GM21367 (cell line): ENCODE measurements around the gene PHLDA3.
A peak's percentile ranks its signal among the peaks of the same experiment; 100 is the strongest.
"Not testable (repeated sequence)": the region's sequence is repeated elsewhere in the genome, so short reads cannot be mapped to it uniquely, and the experiment has no call there.

ENCODE experiments used
- ATAC-seq: cut with Tn5 transposase; IDR thresholded peaks from one replicate; pipeline ENCODE4 v1.9.1; 2021; ENCODE audit not compliant: unreplicated experiment

PHLDA3 gene

DNA sequence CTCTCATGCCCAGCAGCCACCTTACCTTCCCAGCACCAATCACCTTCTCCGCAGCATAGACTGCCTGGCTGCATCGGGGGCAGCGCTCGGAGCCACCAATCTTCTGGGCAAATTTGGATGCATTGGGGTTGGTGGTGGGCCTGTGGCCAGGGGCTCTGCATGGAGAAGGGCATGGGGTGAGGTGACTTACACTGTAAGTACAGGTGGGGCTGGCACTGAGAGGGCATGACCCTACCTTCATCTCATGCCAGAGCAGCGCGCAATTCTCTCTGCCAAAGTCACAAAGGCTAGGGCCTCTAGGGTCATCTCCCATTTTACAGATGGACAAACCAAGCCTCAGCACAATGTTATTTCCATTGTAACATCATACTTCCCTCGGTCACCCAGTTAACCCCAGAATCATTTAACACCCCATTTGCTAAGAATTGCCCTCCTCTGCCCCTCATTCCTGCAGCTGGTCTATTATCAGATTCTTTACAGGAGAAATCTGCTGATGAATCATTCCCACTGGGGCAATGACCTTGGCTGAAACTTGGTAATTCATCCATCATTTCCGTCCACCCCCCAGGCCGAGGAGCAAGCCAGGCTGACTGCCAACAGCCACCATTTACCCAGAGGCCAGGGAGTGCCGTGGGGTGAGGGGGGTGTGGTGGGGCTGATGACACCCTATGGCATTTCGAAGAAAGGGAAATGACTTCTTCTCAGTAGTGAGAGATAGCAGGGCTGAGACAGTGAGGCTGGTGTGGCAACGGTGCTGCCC lies 20.0 kb upstream of the PHLDA3 start:
- ATAC-seq, result no peak

DNA sequence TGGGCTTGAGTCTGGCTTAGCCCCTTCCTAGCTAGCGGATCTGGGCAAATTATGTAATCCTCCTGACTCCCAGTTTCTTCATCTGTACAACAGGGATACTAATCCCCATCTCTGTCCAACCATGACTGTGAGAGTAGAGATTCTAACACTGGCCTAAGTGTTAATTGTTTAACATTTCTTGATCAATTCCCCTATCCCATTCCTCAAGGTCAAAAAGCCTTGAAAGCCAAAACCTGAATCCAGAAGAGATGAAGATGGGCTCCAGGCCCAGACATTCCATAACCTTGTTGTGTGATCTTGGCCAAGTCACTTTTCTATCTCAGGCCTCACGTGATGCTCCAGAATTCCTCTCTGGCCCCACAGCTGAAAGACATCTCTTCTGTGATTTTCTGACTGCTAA lies 18.8 kb upstream of the PHLDA3 start:
- ATAC-seq, result no peak

DNA sequence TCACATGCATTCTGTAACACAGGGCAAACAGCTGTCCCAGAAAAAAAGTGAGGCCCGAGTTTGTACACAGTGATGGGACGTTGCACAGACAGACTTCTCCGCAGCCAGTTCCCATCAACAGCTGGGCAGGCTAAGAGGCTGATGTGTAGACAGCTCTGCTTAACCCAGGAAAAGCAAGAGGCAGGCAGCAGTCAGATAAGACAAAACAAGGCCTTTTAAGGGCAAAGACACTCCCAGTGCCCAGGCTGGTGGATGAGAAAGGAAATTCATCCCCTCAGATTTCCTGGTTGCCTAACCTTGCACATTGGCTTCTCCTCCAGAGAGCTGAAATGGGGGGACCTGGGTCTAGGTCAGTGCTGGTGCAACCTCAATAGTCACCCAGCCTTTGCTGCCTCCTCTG lies 17.2 kb upstream of the PHLDA3 start:
- no peak for ATAC-seq

DNA sequence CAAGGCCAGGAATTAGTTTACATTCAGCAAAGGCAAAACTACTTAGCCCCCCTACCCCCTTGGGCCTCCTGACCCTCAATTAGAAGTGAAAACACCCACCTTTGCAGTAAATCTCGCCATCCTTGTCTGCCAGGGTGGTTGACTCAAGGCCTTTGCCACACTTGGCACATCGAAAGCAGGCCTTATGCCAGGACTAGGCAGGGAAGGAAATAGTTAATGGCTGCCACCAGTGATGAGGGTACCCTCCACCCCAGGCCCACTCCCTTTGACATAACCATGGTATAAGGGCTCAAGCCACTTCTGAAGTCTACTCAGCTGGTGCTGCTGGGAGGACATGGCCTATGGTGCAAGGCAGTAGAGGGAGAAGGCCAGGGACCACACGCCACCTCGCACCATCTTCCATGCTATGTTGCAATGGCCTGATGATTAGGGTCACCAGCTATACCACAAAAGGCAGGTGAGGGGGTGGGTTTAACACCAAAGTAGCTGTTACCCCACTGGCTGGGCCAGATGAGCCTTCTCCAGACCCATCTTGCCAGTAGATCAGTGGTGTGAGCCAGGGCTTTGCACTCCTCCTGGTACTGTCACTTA lies 16.3 kb upstream of the PHLDA3 start:
- no peak for ATAC-seq

DNA sequence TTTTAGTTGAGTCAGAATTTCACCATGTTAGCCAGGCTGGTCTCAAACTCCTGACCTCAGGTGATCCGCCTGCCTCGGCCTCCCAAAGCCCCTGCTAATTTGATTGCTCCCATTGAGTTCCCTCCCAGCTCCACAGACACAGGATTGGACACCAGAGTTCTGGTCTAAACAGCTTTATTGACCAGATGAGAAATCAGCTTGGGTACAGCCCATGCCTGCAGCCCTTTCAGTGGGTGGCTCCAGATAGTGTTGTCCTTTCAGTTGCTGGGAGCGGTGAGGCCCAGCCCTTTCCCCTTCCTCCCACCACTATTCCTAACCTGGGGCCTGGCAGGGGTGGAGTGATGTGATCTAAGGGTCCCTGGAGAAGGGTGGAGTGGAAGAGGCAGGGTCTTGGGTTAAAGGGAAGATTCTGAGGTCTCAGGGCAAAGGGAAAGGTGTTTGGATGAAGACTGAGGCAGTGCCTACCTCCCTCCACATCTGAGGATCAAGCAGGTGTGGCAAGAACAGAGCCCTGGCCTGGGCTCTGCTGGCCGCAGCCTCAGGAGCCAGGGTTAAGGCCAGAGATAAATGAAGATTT lies 14.5 kb upstream of the PHLDA3 start:
- ATAC-seq, result no peak

DNA sequence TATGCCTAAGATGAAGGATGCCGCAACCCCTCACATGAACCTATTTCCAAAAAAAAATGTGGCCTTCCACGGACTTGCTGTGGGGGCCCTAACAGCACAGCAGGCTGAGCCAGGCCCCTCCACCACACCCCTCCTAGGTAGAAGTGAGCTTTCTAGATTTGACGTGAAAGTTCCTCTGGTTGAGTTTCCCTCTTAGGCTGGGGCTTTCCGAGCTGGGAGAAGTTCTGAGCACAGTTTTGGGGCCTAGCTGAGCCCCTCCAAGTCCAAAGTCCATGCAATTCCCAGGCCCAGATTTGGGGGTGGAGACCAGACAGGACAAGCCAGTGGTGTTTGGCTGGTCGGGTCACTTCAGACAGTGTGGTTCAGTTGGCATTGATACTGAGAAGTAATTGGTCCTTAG lies 13.8 kb upstream of the PHLDA3 start:
- ATAC-seq, result no peak

DNA sequence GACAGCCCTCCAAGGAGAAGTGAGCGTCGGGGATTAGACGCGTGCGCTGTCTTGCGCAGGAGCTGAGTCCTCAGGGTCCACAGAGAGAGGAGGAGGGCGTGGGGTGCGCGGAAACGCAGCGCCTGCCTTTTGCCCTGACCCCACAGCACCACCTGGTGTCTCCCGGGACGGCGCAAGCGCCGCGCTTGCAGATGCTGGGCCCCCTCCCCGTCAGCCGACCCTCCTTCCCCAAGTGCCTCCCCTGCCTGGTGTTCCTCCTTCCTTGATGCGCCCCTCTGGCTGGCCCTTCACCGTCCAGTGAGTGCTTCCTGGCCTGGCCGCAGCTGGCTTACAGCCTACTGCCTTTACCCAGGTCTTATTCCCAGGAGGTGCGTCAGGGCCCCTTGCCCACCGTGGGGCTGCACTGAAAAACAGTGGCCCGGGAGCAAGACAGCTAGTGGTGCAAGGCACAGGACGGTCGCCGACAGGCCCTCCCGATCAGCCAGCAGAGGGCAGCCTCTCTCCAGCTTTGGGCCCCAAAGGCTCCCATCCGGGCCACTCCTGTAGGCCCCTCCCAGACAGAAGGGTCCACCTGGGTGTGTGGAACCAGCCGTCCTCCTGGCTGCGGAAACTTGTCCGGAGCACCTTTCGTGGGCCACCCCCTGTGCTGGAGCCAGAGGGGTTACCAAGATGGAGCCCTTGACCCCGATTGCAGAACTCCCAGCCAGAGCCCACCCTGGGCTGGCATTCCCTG lies 12.9 kb upstream of the PHLDA3 start:
- peak; percentile 70 for ATAC-seq

DNA sequence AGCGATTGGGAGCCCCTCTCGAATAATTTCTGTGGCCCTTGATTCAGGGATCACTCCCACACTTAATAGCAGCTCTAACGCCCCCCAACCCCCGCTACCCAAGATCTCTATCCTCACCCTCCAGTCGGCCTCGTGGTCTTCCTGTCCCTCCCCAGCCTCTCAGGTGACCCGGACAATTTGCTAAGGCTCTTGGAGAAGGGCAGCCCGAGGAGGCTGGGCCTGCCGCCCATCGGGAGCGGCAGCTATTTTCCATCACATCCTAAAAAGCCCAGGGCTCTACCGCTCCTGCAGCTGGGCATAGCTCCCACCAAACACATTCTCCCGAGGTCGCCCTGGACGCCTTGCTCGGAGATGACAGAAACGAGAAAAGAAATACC lies 12.0 kb upstream of the PHLDA3 start:
- ATAC-seq, result no peak

DNA sequence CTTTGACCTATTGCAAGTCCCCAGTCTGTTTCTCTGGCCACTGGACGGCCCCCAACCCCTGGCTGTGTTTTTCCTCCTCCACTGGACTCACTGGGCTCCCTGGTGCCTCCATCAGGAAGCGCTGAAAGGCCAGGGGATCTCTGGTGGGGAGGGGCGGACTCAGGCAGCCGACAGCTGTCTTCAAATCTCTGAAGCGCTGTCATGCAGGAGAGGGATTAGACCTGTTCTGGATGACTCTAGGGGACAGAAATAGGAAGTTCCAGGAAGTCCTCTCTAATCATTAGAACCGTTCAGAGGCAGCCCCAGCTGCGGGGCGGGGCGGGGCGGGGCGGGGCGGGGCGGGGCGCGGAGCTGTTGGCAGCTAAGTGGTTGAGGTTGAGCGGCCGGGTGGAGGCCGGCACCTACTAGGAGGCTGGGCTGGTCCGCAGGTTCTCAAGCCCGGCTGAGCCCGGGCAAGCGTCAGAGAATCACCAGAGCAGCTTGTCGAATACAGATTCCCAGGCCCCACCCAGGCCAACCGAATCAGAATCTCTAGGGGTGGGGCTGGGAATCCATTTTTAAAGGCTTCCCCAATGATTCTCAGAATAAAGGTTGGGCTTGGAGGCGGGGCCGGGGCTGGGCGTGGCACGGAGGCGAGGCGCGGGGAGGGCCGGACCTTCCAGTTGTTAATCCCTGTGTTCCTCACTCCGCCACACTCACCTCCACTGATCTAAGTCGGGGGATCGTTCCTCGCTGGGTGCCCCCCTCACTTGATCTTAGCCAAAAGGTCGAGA lies 11.4 kb upstream of the PHLDA3 start:
- peak; percentile 51 for ATAC-seq

DNA sequence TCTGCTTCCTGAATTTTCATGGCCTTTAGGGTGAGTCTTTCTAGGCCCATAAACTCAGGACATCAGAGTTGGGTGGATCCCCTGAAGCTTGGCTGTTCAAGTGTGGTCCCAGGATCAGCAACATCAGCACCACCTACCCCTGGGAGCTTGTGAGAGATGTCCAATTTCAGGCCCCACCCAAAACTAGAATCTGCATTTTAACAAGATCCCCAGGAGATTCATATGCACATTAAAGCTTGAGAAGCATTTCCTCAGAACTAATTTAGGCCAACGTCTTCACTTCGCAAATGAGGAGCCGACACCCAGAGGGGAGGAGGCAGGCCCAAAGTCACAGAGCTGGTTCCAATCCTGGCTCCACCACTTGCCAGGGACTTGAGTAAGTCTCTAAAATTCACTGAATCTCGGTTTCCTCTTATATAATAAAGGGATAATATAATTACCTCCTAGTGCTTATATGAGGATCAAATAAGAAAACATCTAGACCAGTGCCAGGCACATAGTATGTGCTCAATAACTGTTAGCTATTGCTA lies 10.3 kb upstream of the PHLDA3 start:
- ATAC-seq, result no peak

DNA sequence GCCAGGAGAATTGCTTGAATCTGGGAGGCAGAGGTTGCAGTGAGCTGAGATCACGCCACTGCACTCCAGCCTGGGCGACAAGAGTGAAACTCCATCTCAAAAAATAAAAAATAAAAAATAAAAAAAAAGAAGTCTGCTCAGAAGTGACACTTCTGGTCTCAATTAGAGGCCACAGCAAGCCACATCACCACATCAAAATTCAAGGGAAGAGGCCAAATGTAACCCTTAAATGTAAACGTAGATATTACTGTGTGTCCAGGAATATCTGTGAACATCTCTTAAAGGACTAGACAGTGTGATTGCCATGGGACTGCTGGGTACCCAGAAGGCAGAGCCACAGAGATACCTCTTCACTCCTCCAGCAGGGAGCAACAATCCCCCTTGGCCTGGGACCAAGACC lies 9.7 kb upstream of the PHLDA3 start:
- not testable (repeated sequence) for ATAC-seq

DNA sequence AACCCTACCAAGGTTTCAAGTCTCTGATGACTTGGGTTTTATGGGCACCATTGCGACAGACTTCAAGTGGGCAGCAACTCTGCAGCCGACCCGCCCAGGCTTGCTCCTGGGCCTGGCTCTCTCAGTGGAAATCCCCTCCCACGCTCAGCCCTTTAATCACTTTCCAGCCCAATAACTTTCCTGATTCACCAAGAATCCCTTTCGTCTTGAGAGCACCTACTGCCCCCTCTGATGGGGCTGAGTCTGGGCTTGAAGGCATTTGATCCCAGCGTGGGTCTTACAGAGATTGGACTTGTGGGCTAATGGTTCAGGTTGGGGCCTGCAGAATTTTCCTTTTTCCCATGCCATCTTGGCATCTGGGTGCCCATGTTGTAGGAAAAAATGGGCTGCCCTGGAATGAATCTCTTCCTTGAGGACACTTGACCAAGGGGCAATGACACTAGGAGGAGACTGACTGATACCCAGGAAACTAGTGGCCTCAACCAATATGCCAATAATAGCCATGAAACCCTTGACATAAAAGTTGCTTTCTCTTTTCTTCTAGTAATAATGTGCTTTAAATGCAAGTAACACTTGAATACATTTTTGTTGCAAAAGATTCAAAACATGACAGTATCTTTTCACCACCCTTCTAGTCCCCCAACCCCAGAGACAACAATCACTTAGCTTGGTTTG lies 7.8 kb upstream of the PHLDA3 start:
- ATAC-seq, result no peak

DNA sequence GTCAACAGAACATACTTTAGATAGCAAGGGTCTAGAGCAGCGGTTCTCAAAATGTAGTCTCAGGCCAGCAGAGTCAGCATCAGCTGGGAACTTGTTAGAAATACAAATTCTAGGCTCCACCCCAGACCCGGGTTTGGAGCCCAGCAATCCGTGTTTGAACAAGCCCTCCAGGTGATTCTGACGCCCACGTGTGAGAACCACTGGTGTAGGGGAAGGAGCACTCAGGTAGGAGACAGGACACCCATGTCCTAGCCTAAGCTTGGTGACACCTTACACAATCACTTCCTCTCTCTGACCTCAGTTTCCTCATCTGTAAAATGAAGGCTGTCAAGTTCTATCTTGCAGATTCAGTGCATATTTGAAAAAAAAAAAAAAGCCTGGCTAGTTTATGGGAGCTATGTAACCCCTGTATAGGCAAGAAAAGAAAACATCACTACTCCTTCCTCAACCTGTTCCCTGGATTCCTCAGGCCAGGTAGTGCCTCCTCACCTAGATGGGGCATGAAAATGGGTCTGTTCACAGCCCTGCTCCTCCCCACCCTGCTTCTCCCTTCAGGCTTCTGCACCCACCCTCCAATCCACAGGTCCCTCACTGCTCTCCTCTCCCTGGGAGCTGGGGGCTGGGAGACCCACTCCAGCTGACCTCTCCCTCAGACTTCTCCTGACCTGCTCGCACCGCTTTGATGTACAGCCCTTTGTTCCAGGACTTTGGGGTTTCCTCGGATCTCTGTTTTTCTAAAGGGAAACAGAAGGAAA lies 7.1 kb upstream of the PHLDA3 start:
- no peak for ATAC-seq

DNA sequence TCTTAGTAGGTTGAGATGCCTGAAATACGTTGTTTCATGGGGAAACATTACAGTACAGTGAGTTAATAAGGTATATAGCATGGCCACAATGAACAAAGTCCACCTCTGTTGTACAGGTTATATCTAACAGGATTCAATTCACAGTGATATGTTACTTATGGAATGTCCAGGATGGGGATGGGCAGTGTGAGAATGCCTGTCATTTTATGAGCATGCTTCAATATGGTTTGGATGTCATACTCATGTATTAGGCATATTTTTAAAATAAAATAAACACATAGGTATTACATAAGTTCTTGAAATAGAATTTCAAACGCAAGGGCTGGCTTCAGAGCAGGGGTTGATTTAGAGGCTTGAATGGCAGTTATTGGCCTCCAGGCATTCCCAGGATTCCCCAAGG lies 6.1 kb upstream of the PHLDA3 start:
- no peak for ATAC-seq

DNA sequence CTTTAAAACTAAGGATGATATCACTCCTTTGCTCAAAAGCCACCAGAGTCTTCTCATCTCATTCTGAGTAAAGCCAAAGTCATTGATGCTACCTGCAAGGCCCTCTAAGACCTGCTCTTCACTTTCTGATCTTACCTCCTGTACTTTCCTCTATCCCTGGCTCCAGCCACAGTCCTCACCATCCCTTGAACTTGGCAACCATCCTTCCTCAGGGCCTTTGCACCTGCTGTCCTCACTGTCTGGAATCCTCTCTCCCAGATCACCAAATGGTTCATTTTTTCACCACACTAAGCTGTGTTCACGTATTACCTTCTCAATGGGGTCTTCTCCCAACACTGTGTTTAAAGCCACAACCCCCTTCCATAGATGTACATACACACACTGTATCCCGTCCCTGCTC lies 4.3 kb upstream of the PHLDA3 start:
- no peak for ATAC-seq

DNA sequence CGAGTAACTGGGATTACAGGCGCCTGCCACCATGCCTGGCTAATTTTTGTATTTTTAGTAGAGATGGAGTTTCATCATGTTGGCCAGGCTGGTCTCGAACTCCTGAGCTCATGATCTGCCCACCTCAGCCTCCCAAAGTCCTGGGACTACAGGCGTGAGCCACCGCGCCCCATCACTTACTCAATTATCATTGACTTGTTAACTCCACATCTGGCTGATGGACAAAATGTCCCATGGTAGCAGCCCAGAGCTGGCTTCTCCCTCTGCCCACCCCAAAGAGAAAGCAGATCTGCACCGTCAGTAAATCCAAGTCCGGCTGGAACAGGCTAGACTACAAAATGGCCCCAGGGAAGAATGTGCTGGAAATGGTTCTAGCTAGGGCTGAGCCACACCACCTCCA lies 3.3 kb upstream of the PHLDA3 start:
- not testable (repeated sequence) for ATAC-seq

DNA sequence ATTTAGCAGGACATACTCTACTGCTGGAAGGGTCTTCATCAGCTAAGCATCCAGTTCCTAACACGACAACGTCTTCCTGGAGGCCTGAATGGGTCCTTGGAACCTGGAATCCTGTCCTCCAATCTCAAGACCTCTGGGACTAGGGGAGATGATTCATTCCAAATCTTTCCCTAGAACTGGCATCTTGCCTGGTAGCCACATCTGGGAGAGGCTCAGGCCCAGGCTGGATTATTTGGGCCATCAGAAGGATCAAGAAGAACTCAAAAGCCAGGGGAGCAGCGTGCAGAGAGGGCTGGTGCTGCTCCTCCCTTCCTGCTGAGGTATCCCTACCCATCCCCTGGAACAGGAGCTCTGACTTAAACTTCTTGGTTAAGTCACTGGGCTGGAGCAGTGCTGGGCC lies 2.8 kb upstream of the PHLDA3 start:
- no peak for ATAC-seq

DNA sequence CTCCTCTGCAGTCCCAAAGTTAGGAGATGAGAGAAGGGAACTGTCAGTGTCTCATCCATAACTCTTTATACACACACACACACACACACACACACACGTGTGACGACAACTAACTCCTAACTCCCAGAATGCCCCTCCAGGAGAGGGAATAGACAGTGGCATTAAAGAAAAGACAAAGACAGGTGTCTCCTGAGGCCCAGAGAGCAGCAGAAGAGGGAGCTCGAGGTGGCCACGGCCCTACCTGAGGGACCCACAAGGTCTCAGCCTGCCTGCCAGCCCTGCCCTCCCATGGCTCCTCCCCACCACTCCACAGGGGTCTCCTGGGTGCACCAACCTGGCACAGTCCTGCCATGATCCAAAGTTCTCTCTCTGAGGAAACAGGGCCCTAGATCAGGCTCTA lies 1.6 kb upstream of the PHLDA3 start:
- no peak for ATAC-seq

DNA sequence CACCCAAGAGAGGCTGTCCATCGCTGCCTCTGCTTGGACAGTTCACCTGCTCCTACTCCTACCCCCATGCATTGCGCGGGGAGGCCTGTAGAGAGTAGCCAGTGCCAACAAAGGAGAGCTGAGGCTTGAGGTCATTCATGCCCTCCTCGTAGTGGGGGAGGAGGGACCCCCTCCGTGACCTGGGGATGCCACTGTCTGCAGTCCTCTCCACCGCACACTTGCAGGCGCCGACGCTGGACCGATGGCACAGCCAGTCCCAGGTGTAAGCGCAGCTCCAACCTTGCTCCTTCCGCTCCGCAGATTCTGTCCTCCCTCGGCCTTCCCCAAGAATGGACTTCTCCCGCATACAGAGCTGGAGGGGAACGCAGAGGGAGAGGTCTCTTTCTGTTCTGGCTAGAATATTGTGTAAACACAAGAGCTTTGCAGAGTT lies 672 bp upstream of the PHLDA3 start:
- no peak for ATAC-seq

DNA sequence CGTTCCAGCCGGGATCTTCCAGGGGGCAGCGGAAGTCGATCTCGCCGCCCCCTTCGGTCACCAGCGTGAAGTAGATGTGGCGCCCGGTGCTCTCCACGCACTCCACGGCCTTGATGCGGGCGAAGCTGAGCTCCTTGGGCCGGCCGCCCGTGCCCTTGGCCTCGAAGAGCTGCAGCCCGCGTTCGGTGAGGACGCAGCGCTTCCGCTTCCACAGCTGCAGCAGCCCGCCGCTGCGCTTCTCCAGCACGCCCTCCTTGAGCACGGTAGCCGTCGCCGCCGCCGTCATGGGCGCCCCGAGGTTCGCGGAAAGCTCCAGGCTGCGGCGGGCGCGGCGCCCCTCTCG lies 516 bp downstream of the PHLDA3 start:
- ATAC-seq, result peak; percentile 36
